Stimulated activated CD8-positive, alpha-beta memory T cell treated with anti-CD3 and anti-CD28 coated beads, Interleukin-4, amount 100 ng/mL, for 1 hour (primary cell): Measurements from ENCODE around the gene ZNF22.

Source experiments
- DNase-seq, 2 donors: peaks; one replicate each; pipeline ENCODE4 v3.0.0-alpha.2; 2020; ENCODE audit warnings: low read depth in 2 of 2, low spot score in 1 of 2

Gene ZNF22

GRCh38 chr10:44976352-44977198 is 24.1 kb upstream of the ZNF22 start:
- DNase-seq = no peak

- no peak for DNase-seq
These were observed 23.2 kb upstream of the ZNF22 start for GRCh38 chr10:44977287-44978212.

DNA sequence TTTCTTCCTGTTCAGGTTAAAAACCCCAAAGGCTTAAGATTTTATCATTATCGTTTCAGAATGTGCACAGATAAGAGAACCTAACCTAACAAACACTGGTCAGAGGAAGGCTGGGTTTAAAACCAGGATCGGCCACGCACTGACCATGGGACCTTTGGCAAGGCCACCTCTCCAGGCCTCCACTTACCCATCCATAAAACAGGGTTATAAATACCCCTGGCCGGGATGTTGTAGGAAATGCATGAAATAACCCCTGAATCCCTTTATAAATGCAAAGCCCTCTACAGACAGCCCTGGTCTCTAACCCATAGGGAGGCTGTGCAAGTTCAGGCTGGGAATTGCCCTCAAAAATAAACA is 22.5 kb upstream of the ZNF22 start:
- no peak for DNase-seq

- no peak for DNase-seq
These were observed 22.0 kb upstream of the ZNF22 start, which contains the start of gene DEPP1 for GRCh38 chr10:44978570-44979280. Gene DEPP1 (minus strand): TSS chr10:44978809. CDS start chr10:44978030, 779 bp downstream.

GRCh38 chr10:44979281-44980191 is 21.2 kb upstream of the ZNF22 start:
- DNase-seq = no peak

- DNase-seq = no peak
These were observed 20.2 kb upstream of the ZNF22 start for GRCh38 chr10:44980309-44981171.

- DNase-seq = no peak
These were observed 19.3 kb upstream of the ZNF22 start for GRCh38 chr10:44981172-44982113.

DNA sequence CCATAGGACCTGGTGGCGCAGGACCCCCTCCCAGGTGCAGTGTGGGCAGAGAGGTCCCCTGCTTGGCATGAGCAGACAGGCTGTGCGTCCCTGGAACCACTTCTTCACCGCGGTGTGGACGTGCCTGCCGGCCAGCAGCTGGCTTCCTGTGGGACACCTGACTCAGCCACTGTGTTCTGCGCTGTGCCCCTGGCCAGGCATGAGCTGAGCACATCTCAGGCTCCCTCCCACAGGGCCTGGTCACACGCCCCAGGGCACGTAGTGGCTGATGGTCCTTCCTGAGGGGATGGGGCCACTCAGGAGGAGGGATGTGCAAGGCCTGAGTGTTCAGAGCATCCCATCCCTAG is 18.6 kb upstream of the ZNF22 start:
- DNase-seq = no peak

DNA sequence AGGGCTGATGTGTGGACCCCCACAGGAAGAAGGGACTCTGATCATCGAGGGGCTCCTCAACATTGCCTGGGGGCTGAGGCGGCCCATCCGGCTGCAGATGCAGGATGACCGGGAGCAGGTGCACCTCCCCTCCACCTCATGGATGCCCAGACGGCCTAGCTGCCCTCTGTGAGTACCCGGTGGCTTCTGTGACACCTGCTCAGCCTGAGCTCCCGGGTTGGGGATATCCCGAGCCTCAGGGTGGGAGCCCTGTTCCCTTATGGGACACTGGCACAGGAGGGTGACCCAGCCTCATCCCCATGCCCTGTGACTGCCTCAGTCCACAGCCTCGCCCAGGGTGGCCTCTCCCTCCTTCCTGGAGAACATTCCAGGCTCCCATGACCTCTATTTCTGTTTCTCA is 18.2 kb upstream of the ZNF22 start:
- DNase-seq = no peak

DNA sequence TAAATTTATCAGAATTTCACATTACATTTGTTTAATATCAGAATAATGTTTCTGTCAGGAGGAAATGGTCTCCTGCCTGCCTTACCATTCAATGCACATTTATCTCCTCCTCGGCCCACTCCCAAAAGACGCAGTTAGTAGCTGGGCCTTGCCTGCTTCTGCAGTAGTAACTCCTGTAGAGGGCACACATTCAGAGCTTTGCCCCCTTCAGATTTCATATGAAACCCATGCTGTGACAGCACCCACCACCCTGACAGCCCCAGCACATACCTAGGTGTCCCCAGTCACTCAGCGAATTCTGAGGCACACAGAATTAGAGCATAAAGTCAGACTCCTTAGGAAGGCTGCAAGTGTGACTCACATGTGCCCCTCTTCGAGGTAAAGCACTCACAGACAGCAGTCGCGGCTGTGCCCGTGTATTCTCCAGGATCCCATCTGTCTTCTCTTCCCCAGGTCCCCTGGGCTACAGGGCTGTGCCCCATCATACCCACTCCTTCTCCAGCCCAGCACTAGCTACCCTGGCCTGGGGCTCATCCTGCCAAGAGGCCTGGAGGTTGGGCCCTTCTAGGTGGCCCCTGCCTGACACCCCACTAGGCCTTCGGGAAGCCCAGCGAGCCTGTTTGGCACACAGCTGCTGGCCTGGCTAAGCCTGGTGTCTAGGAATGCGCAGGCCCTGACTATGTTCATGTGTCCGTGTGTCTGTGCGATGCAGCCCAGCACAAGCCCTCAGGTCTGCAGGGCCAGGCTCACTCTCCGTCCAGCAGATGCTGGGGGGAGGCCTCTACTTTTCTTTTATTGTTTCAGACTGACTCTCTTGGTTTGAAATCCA is 17.4 kb upstream of the ZNF22 start:
- no peak for DNase-seq

- no peak for DNase-seq
These were observed 16.8 kb upstream of the ZNF22 start for GRCh38 chr10:44983895-44984278.

DNA sequence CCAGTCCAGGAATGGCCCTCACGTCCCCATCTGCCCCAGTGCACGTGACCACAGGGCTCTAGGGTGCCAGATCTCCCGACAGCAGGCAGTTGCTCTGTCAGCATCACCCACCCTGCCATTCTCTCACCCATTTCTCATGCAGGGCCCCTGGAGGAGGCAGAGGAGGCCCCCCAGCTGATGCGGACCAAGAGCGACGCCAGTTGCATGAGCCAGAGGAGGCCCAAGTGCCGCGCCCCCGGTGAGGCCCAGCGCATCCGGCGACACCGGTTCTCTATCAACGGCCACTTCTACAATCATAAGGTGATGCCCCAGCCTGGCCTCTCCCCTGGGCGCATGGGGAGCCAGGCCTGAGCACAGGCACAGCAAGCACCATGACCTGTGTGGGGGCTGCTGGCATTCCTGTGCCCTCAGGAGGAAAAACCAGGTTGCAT is 16.0 kb upstream of the ZNF22 start:
- DNase-seq = no peak

GRCh38 chr10:44985175-44985681 is 15.5 kb upstream of the ZNF22 start:
- DNase-seq = no peak

- DNase-seq = no peak
These were observed 14.5 kb upstream of the ZNF22 start for GRCh38 chr10:44986179-44986578.

DNA sequence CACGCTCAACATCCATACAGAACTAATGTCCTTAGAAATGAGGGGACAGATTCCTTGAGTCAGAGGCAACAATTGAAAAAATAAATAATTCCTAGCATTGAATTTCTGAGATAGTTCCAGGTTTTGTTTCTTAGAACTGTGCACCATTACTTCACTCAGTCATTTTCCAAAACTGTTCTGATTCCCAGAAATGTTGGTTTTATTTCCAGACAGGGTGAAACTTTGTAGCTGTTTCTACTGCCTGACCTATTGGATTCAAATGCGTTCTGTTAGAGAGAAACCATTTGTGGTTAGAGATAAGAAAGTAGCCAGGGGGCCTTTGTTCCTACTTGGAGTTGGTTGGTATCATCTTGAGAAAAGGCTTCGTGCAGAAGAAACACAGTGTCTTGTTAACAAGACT is 14.1 kb upstream of the ZNF22 start:
- DNase-seq = no peak

- DNase-seq = no peak
These were observed 11.7 kb upstream of the ZNF22 start for GRCh38 chr10:44988957-44989585.
